Activated T-cell treated with anti-CD3 and anti-CD28 coated beads, Interleukin-2, amount 50 U/mL, for 4 hours (primary cell): ENCODE measurements around the gene CDC42EP5. TPM values are rescaled to one million over a fixed set of nuclear protein-coding genes. Genes with fewer than 3 reads are reported as not detected.
"Not testable (repeated sequence)": the region's sequence is repeated elsewhere in the genome, so short reads cannot be mapped to it uniquely, and the experiment has no call there.

Experiments
- ATAC-seq, 2 donors: fragments of 200-7000 bp; cut with Tn5 transposase; one replicate each; pipeline ENCODE4 v1.10.0; 2021
- DNase-seq: peaks from one replicate; pipeline ENCODE4 v3.0.0-alpha.2; 2020
- H3K27me3 Mint-ChIP-seq: one replicate; pipeline ENCODE4 v1.8.0; 2021; ENCODE audit warnings: low read depth, mixed read lengths
- H3K36me3 Mint-ChIP-seq: one replicate; pipeline ENCODE4 v1.8.0; 2022; ENCODE audit warnings: mixed read lengths; ENCODE audit not compliant: insufficient read depth
- H3K4me1 Mint-ChIP-seq: one replicate; pipeline ENCODE4 v1.8.0; 2021; ENCODE audit warnings: low read depth, mixed read lengths
- H3K4me3 Mint-ChIP-seq: one replicate; pipeline ENCODE4 v1.8.0; 2021; ENCODE audit warnings: mild to moderate bottlenecking, moderate library complexity, mixed read lengths
- H3K9me3 Mint-ChIP-seq: one replicate; pipeline ENCODE4 v1.8.0; 2021; ENCODE audit warnings: mixed read lengths
- total RNA-seq, 3 donors: library from RNA; stranded (reverse); gene quantifications; one replicate each; pipeline ENCODE4 v1.2.1, GENCODE V29; 2021

CDC42EP5 gene
- total RNA-seq, 3 donors from 2014 or later, result 0.30 TPM; not detected in 2

DNA sequence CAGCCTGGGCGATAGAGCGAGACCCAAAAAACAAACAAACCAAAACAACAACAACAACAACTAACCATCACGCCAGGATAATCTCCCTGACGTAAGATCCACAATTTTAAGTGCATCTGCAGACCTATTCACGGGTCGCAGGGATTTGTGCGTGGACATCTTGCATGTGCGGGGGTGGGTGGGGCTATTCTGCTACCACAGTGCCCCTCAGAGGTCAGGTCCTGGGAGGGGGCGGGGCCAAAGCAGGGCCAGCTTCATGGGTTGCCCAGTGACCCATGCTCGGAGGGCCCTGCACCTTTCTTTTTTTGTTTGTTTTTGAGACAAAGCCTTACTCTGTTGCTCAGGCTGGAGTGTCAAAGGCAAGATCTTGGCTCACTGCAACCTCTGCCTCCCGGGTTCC is 2.6 kb upstream of the CDC42EP5 start:
- Mint-ChIP-seq H3K27me3 (peaks cover 40% of the 10 kb centered on the region), H3K36me3 (no peaks in the 10 kb centered on the region), H3K4me3 (no peak overlapping the region), H3K4me1 (peaks cover 4% of the 10 kb centered on the region), H3K9me3 (no peaks in the 10 kb centered on the region)
- ATAC-seq (no peak), DNase-seq (no peak)

DNA sequence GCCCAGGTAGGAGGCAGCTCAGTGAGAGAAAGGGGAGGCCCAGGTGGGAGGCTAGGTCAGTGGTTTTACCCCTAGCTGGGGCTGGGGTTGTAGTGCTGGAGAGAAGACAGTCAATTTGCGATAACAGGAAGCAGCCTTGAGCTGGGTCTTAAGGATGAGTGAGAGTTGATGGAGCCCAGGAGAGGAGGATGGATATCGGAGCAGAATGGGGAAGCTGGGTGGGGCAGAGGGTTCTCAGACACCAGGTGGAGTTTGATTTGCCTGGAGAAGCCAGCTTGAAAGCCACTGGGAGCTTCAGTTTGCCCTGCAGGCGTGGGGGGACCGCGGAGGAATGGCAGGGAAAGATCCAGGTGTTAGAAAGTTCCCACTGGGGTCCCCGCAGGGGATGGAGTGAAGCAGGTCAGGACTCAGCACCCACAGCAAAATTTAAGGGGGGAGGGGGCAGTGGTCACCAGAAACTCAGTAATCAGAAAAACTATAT is 836 bp upstream of the CDC42EP5 start:
- H3K36me3 Mint-ChIP-seq, result no peaks in the 10 kb centered on the region
- DNase-seq (no peak), ATAC-seq (peak in 1 of 2 donors; percentile 13)
- H3K9me3 Mint-ChIP-seq, result no peaks in the 10 kb centered on the region
- H3K4me1 Mint-ChIP-seq, result peaks cover 11% of the 10 kb centered on the region
- peaks cover 51% of the 10 kb centered on the region for H3K27me3 Mint-ChIP-seq
- no peak overlapping the region for H3K4me3 Mint-ChIP-seq

DNA sequence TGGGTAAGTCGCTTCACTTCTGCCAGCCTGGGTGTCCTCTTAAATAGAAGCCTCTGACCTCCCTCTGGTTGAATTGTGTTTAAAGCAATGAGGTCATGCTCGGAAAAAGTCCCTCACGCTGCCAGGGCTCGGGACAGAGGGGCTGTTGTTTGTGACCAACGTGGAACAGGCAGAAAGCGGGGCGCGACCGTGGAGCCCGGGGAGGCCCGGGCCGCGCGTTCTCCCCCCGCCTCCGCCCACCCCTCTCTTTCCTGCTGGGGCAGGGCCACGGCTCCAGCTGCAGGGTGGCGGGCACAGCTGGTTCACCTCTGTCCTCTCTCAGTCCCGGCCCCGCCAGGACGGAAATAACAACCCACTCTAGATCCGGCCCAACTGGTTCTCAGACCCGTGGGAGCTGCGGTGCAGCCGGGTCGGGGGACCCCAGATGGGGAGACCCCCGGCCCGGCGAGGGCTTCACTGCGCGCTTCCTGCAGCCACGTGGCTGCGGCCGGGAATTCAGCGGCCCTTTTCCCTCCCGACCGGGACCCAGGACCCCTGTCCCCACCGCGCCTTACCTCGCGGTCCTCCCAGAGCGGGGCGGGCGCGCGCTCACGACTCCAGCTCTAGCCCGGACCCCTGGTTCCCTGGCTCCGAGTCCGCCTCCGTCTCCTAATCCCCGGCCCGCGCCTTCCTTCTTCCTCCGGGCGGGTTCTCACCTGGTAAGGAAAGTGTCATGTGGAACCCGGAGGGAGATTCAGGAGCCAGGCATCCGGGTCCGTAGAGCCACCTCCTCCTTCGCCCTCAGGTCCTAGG is 1.9 kb downstream of the CDC42EP5 start:
- peaks cover 43% of the 10 kb centered on the region for H3K27me3 Mint-ChIP-seq
- no peaks in the 10 kb centered on the region for H3K9me3 Mint-ChIP-seq
- H3K4me1 Mint-ChIP-seq, result peaks cover 11% of the 10 kb centered on the region
- H3K4me3 Mint-ChIP-seq, result no peak overlapping the region
- no peaks in the 10 kb centered on the region for H3K36me3 Mint-ChIP-seq
- DNase-seq (no peak), ATAC-seq (peak in 1 of 2 donors; percentile 56)

DNA sequence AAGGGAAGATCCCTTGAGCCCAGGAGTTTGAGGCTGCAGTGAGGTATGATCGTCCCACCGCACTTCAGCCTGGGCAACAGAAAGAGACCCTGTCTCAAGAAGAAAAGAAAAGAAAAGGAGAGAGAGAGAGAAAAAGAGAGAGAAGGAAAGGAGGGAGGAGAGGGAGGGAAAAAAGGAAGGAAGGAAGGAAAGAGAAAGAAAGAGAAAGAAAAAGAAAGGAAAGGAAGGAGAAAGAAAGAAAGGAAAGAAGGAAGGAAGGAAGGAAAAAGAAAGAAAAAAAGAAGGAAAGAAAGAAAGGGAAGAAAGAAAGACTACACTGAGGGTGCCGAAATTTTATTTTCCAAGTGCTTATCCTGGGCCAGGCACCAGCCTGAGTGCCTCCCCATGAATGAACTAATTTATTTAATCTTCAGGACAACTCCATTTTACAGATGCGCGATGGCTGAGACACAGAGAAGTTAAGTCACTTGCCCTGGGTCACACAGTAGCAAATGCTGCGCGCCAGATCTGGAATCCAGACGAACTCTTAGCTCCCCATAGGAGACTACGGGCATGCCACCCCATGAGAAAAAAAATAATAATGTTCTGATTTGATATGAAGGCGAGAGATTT is 2.7 kb downstream of the CDC42EP5 start:
- Mint-ChIP-seq H3K4me1 (peaks cover 11% of the 10 kb centered on the region), H3K4me3 (peak overlapping the region; percentile 37), H3K27me3 (peaks cover 42% of the 10 kb centered on the region), H3K36me3 (no peaks in the 10 kb centered on the region), H3K9me3 (no peaks in the 10 kb centered on the region)
- no peak for ATAC-seq
- DNase-seq, result no peak

DNA sequence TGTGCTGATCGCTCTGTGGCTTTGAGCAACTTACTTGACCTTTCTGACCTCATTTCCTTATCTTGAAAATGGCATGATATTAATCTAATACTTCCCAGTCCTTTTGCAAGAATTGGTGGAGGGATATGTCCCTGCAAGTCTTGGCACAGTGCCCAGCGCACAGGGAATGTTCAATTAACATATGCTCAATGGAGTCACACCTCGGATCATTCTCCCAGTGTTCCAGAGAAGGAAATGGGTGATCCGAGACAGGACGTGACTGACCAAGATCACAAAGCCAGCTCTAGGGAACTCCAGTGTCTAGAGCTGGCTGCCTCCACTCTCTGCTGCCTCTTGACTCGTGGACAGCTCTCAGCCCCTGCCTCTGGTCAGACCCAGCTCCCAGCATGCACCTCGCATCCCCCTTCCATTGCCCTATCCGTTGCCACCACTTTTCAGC is 3.6 kb downstream of the CDC42EP5 start:
- Mint-ChIP-seq H3K4me1 (peaks cover 13% of the 10 kb centered on the region), H3K9me3 (no peaks in the 10 kb centered on the region), H3K36me3 (no peaks in the 10 kb centered on the region), H3K27me3 (peaks cover 40% of the 10 kb centered on the region), H3K4me3 (no peak overlapping the region)
- DNase-seq (no peak), ATAC-seq (no peak)

DNA sequence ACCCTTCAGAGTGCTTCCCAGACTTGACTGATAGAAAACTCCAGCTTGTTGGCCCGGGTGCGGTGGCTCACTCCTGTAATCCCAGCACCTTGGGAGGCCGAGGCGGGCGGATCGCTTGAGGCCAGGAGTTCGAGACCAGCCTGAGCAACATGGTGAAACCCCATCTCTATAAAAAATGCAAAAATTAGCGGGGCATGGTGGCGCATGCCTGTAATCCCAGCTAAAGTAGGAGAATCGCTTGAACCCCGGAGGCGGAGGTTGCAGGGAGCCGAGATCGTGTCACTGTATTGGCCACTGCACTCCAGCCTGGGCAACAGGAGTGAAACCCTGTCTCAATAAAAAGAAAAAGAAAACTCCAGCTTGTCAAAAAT is 7.0 kb downstream of the CDC42EP5 start:
- not testable (repeated sequence) for ATAC-seq, H3K9me3 Mint-ChIP-seq, H3K36me3 Mint-ChIP-seq, DNase-seq
- peak overlapping the region; percentile 67 for H3K4me3 Mint-ChIP-seq
- H3K27me3 Mint-ChIP-seq, result peaks cover 27% of the 10 kb centered on the region
- peaks cover 23% of the 10 kb centered on the region for H3K4me1 Mint-ChIP-seq

DNA sequence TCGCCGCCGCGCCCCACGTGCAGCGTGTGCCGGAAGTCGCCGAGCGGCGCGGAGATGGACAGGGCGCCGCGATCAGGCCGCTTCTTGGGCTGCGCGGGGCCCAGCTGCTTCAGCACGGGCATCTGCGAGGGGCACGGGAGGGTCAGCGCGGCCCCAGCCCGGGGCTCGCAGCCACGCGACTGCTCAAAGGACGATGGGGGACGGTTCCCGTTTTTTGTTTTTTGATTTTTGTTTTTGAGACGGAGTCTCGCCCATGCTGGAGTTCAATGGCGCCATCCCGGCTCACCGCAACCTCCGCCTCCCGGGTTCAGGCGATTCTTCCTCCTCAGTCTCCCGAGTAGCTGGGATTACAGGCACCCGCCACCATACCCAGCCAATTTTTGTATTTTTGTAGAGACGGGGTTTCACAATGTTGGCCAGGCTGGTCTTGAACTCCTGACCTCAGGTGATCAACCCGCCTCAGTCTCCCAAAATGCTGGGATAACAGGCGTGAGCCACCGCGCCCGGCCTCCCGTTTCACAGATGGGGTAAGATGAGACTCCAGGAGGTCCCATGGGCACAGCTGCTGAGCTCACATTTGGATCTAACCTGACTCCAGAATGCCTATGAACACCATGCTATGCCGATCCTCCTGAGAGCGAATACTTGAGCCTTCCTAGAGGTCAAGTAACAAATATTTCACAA is 7.5 kb downstream of the CDC42EP5 start:
- peaks cover 19% of the 10 kb centered on the region for H3K4me1 Mint-ChIP-seq
- H3K4me3 Mint-ChIP-seq, result peak overlapping the region; percentile 67
- DNase-seq (no peak), ATAC-seq (no peak)
- peaks cover 7% of the 10 kb centered on the region for H3K36me3 Mint-ChIP-seq
- peaks cover 23% of the 10 kb centered on the region for H3K27me3 Mint-ChIP-seq
- no peaks in the 10 kb centered on the region for H3K9me3 Mint-ChIP-seq

DNA sequence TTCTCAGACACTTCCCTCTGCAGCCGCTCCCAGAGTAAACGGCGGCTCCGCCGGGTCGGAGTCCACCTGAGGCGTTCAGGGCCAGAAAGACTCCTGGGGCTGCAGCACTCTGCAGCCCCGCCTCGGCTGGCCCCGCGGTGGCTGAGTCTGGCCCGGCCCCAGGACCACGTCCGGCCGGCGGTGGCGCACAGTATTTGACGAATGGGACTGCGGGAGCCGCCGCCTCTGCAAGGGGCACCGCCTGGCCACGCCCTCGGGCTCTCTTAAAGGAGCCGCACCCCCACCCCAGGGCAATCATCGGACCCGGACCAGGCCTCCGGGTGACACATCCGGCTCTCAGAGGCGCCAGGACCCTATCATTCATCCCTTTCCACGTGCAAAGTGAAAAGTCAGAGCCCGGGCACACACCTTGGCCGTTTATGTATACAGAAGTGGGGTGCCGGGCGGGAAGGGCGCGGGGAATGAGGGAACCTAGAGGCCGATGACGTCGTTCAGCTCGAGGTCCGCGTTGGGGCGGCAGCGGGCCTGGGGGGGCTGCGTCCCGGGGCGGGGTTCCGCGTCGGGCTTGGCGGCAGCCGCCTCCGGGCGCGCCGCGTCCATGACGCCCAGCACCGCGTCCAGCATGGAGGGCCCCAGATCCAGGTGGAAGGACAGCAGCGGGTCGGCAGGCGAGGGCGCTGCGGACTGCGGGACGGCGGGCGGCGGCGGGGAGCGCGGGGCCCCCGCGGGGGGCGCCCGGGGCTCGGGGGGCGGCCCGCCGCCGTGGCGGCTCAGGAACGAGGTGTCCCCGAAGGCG is 8.3 kb downstream of the CDC42EP5 start:
- Mint-ChIP-seq H3K27me3 (peaks cover 15% of the 10 kb centered on the region), H3K4me1 (peaks cover 14% of the 10 kb centered on the region), H3K9me3 (no peaks in the 10 kb centered on the region), H3K4me3 (peak overlapping the region; percentile 84), H3K36me3 (peaks cover 9% of the 10 kb centered on the region)
- ATAC-seq (peak; percentile 51 to 52), DNase-seq (peak; percentile 54)

DNA sequence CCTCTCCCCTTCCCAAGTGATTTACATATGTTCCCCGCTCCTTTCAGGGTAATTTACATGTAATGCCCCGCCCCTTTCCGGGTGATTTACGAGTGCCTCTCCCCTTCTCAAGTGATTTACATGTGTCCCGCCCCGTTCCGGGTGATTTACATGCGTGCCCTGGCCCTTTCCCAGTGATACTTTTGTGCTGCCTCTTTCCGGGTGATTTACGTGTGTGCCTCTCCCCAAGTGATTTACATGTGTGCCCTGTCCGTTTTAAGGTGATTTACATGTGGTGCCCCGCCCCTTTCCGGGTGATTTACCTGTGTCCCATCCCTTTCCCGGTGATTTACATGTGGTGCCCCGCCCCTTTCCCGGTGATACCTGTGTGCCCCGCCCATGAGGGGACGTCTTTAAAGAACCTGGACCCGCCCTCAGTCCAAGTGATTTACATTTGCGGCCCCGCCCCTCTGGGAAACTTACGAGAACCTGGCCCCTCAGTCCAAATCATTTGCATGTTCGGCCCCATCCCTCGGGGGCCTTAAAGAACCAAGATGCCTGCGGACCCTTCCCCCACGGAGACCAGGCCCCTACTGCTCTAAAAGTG is 9.0 kb downstream of the CDC42EP5 start:
- ATAC-seq (peak; percentile 46 to 52), DNase-seq (peak; percentile 69)
- H3K9me3 Mint-ChIP-seq, result no peaks in the 10 kb centered on the region
- peaks cover 14% of the 10 kb centered on the region for H3K4me1 Mint-ChIP-seq
- peaks cover 8% of the 10 kb centered on the region for H3K27me3 Mint-ChIP-seq
- peak overlapping the region; percentile 84 for H3K4me3 Mint-ChIP-seq
- peaks cover 14% of the 10 kb centered on the region for H3K36me3 Mint-ChIP-seq

DNA sequence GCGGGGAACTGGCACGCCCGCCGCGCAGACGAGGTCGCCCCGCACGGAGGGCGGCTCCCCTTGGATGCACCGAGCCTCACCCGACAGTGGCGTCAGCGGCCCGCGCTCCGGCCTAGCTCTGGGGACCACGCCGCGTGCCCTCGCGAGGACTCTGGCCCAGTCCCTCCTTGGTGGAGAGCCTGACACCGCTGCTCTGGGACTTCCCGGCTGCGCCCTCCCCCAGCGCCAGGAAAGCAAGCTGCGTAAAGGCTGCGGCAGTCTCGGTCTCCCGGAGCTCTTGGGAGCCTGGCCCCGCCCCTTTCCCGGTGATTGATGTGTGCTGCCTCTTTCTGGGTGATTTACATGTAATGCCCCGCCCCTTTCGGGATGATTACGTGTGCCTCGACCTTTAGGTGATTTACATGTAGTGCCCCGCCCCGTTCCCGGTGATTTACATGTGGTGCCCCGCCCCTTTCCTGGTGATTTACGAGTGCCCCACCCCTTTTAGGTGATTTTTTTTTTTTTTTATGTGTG is 9.5 kb downstream of the CDC42EP5 start, which contains the start of gene LENG9:
Gene LENG9, minus strand, starts transcription at position 248 of the 513 bp plus-strand sequence. CDS start 252 bp downstream, outside the sequence.
- peaks cover 3% of the 10 kb centered on the region for H3K27me3 Mint-ChIP-seq

DNA sequence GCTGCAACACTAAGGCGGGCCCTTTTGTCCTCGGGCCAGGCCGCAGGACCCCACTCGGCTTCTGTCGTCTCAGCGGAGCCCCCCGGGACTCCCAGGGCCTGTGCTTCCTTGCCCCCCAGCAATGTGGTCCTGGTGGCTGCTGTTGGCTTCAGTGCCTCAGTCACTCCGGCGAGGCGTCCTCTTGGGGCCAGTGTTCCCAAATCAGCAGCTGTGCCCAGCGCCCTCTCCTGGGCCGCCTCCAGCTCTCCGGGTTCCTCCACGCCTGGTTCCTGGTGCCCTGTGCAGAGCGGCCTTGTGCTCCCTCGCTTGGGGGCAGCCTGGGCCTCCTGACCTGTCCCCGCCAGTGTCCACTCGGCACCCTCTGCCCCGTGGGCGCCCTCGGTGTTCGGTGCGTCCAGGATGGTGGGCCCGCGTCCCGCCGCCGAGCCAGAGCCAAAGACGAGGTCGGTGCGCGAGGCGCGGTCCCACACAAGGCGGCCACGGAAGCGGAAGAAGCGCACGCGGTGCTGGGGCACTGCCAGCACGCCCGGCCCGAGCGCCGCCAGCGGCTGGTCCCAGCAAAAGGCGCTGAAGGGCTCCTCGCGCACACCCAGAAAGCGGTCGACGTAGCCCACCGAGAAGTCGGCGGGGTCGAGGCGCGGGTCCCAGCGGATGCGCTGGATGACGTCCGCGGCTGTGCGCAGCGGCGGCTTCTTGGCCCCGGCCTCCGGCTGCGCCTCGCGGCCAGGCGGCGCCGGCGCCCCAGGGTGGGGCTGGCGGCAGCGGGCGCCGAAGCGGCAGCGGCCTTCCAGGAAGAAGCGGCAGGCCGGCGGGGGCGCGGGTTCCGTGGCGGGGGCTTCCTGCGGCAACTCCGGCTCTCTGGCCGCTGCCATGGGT is 10.2 kb downstream of the CDC42EP5 start:
- Mint-ChIP-seq H3K9me3 (no peaks in the 10 kb centered on the region), H3K4me1 (peaks cover 19% of the 10 kb centered on the region), H3K36me3 (peaks cover 27% of the 10 kb centered on the region), H3K4me3 (peak overlapping the region; percentile 71), H3K27me3 (peaks cover under 1% of the 10 kb centered on the region)
- peak; percentile 57 for DNase-seq
- ATAC-seq, result peak; percentile 41 to 45

More for the DNA sequence above, 9.5 kb downstream of the CDC42EP5 start, which contains the start of gene LENG9:
- no peaks in the 10 kb centered on the region for H3K9me3 Mint-ChIP-seq
- H3K4me3 Mint-ChIP-seq, result peak within 1 kb of the TSS; percentile 84
- ATAC-seq (peak; percentile 69), DNase-seq (peak; percentile 91)
- H3K36me3 Mint-ChIP-seq, result peaks cover 20% of the 10 kb centered on the region
- H3K4me1 Mint-ChIP-seq, result peaks cover 19% of the 10 kb centered on the region

DNA sequence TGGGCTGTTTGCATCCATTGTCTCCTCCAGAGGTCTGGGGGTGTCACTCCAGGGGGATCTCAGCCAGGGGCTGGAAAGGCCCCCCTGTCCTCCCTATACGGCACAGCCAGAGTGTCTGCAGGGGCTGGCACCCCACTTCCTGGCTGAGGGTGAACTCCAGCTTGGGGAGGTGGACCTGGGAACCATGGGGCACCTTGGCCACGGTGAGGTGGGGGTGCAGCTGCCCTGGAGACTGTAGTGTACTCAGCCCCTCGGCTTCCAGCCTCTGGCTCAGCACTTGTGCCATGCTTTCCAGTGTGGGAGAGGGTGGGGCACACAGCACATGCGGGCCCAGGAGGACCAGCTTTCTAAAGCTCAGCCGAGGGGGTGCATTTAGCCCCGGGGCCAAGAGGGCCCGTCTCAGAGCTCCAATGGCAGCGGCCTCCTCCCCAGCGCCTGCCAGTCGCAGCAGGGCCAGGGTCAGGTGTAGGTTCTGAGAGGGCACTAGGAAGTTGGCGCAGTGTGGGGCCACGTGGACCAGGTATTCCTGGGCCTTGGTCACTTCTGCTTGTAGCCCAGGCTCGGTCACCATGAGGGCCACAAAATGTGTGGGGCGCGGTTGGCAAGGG is 10.9 kb downstream of the CDC42EP5 start:
- Mint-ChIP-seq H3K36me3 (peaks cover 31% of the 10 kb centered on the region), H3K27me3 (no peaks in the 10 kb centered on the region), H3K9me3 (no peaks in the 10 kb centered on the region), H3K4me3 (peak overlapping the region; percentile 71), H3K4me1 (peaks cover 19% of the 10 kb centered on the region)
- no peak for DNase-seq
- ATAC-seq, result no peak
